Mesodermal cell (in vitro differentiated cells): ENCODE measurements around the gene ZNF778.
"Not testable (repeated sequence)": the region's sequence is repeated elsewhere in the genome, so short reads cannot be mapped to it uniquely, and the experiment has no call there.

ENCODE experiments used
- H3K27ac ChIP-seq: 2 replicates; pipeline ENCODE4 v1.7.0; 2013; ENCODE audit warnings: mild to moderate bottlenecking, low read depth, low read length, moderate library complexity; ENCODE audit not compliant: severe bottlenecking
- H3K36me3 ChIP-seq: 2 replicates; pipeline ENCODE4 v1.7.1; 2013; ENCODE audit warnings: mild to moderate bottlenecking, low read length, moderate library complexity; ENCODE audit not compliant: control insufficient read depth, insufficient read depth
- H3K4me1 ChIP-seq: one replicate; pipeline ENCODE4 v1.7.1; 2013; ENCODE audit warnings: mild to moderate bottlenecking, low read length; ENCODE audit not compliant: insufficient read depth, control insufficient read depth, poor library complexity, severe bottlenecking
- H3K4me3 ChIP-seq: 2 replicates; pipeline ENCODE4 v1.7.0; 2013; ENCODE audit warnings: low read length, control low read depth, mild to moderate bottlenecking; ENCODE audit not compliant: insufficient read depth, poor library complexity, severe bottlenecking; ENCODE audit errors: extremely low read depth
- H3K9me3 ChIP-seq: 2 replicates; pipeline ENCODE4 v1.7.1; 2013; ENCODE audit warnings: mild to moderate bottlenecking, low read length, moderate library complexity; ENCODE audit not compliant: control insufficient read depth
- WGBS, 2 experiments: methylation state at CpG; one replicate each; pipeline ENCODE4 v1.1.5; 2013; ENCODE audit warnings: missing lambda C conversion rate in 2 of 2; ENCODE audit not compliant: insufficient coverage in 2 of 2; 5-methylcytosine and 5-hydroxymethylcytosine counted together

The ZNF778 gene

DNA sequence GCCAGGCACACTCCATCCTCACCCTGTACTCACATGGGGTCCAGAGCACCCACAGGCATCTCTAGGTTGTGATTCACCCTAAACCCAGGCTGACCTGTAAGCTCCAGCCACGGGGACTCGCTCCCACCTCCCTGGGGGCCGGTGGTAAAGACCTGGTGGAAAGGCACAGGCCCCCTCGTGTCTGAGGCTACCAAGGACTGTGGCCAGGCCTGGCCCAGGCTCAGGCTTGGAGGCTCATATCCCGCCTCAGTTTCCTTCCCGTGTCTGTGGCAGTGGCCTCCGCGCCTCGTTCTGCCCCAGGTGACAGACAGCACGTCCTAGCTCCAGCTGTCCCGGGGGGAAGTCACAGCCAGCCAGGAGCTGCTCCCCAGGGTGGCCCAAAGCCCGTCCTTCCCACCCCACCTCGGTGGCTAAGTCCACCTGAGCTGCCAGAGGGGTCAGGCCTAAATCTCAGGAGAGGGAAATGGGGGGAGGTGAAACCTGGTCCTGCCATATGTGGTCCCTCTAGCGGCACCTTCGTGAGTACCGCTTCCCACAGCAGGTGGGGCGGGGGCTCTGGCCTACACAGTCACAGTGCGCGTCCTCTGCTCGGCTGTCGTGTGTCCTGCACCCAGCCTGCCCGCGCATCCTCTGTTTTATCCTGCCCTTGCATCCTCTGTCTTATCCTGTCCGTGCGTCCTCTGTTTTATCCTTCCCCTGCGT lies 33.4 kb upstream of the ZNF778 start:
- 81 to 88% methylated on average over 25 to 26 of the region's 26 CpGs for WGBS, 2 experiments
- no peaks in the 10 kb centered on the region for H3K9me3 ChIP-seq
- H3K27ac ChIP-seq, result no peak overlapping the region
- H3K4me1 ChIP-seq, result no peaks in the 10 kb centered on the region
- H3K36me3 ChIP-seq, result no peaks in the 10 kb centered on the region
- H3K4me3 ChIP-seq, result no peak overlapping the region

DNA sequence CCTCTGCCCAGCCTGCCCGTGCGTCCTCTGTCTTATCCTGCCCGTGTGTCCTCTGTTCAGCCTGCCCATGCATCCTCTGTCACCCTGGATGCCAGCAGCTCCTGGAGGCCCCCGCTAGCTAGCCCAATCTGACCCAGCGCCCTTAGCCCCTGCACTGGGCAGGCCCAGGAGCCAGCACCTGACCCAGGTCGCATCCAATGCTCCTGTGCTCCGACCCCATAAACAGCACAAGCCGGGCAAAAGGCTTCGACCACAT lies 32.9 kb upstream of the ZNF778 start:
- Histone ChIP-seq H3K4me1 (no peaks in the 10 kb centered on the region), H3K9me3 (no peaks in the 10 kb centered on the region), H3K27ac (no peak overlapping the region), H3K4me3 (no peak overlapping the region), H3K36me3 (no peaks in the 10 kb centered on the region)
- WGBS, 2 experiments, result 87 to 90% methylated on average over 9 of the region's 9 CpGs

DNA sequence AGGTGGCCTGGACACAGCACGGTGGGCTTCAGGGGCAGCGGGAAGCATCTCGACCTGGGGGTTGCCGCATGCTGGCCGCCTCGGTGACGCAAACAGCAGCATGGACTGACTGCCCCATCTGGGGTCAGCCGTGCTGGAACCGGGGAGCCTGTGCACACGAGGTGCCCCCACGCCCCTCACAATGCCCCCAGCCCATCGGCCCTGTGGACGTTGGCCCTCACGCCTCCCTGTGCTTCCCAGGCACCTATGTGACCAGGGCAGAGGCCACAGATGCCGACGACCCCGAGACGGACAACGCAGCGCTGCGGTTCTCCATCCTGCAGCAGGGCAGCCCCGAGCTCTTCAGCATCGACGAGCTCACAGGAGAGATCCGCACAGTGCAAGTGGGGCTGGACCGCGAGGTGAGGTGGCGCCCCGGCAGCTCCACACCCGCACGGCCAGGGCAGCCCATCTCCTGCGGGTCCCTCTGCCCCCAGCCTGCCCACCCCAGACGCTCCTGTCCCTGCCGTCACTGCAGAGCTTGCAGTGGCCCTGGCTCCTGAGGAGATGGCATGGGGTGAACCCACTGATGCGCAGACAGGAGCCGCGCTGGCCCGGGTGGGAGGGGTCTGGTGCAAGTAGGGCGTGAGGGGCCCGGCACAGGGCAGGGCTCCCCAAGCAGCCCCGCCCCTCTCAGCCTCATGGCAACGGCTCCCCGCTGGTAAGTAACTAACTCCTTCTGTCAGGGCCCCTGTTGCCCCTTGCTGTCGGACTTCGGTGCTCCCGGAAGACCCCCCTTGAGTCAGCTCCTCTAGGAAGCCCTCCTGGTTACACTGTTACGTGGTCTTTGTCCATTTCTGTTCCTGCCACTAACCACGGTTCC lies 32.3 kb upstream of the ZNF778 start:
- WGBS, 2 experiments, result 89% methylated on average over 46 to 48 of the region's 48 CpGs
- H3K4me3 ChIP-seq, result no peak overlapping the region
- H3K9me3 ChIP-seq, result no peaks in the 10 kb centered on the region
- H3K36me3 ChIP-seq, result no peaks in the 10 kb centered on the region
- H3K27ac ChIP-seq, result no peak overlapping the region
- no peaks in the 10 kb centered on the region for H3K4me1 ChIP-seq

DNA sequence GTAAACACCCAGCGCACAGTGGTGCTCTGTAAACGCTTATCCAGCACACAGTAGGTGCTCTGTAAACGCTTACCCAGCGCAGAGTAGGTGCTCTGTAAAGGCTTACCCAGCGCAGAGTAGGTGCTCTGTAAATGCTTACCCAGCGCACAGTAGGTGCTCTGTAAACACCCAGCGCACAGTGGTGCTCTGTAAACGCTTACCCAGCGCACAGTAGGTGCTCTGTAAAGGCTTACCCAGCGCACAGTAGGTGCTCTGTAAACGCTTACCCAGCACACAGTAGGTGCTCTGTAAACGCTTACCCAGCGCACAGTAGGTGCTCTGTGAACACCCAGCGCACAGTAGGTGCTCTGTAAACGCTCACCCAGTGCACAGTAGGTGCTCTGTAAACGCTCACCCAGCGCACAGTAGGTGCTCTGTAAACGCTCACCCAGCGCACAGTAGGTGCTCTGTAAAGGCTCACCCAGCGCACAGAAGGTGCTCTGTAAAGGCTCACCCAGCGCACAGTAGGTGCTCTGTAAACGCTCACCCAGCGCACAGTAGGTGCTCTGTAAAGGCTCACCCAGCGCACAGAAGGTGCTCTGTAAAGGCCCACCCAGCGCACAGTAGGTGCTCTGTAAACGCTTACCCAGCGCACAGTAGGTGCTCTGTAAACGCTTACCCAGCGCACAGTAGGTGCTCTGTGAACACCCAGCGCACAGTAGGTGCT lies 31.5 kb upstream of the ZNF778 start:
- not testable (repeated sequence) for H3K4me3 ChIP-seq, H3K36me3 ChIP-seq, H3K4me1 ChIP-seq, H3K27ac ChIP-seq, H3K9me3 ChIP-seq
- 92 to 94% methylated on average over 24 to 27 of the region's 30 CpGs for WGBS, 2 experiments

DNA sequence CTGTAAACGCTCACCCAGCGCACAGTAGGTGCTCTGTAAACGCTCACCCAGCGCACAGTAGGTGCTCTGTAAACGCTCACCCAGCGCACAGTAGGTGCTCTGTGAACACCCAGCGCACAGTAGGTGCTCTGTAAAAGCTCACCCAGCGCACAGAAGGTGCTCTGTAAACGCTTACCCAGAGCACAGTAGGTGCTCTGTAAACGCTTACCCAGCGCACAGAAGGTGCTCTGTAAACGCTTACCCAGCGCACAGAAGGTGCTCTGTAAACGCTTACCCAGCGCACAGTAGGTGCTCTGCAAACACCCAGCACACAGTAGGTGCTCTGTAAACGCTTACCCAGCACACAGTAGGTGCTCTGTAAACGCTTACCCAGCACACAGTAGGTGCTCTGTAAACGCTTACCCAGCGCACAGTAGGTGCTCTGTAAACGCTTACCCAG lies 30.9 kb upstream of the ZNF778 start:
- not testable (repeated sequence) for H3K4me3 ChIP-seq, H3K9me3 ChIP-seq, H3K4me1 ChIP-seq, H3K36me3 ChIP-seq, H3K27ac ChIP-seq
- WGBS, 2 experiments, result 88 to 91% methylated on average over 17 to 20 of the region's 20 CpGs

DNA sequence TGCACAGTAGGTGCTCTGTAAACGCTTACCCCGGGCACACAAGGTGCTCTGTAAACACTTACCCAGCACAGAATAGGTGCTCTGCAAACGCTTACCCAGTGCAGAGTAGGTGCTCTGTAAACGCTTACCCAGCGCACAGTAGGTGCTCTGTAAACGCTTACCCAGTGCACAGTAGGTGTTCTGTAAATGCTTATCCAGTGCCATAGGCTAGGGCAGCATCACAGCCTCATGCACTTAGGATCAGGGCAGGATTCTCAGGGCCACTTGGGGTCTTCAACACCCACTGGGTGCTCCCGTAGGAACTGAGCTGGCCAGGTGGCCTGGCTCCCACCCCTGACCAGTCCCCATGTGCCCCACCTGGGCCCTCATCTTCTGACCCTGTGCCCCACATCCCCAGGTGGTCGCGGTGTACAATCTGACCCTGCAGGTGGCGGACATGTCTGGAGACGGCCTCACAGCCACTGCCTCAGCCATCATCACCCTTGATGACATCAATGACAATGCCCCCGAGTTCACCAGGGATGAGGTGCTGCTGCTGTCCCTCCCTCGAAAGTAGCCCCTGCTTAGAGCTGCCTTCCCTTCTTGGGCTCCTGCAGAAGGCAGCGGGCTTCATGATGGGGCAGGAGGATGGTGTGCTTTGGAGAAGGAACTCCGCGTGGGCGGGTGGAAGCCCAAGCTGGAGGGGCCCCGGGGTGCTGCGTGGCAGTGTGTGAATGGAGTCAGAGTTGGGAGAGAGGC lies 30.3 kb upstream of the ZNF778 start:
- WGBS, 2 experiments, result 81 to 90% methylated on average over 7 to 19 of the region's 19 CpGs

DNA sequence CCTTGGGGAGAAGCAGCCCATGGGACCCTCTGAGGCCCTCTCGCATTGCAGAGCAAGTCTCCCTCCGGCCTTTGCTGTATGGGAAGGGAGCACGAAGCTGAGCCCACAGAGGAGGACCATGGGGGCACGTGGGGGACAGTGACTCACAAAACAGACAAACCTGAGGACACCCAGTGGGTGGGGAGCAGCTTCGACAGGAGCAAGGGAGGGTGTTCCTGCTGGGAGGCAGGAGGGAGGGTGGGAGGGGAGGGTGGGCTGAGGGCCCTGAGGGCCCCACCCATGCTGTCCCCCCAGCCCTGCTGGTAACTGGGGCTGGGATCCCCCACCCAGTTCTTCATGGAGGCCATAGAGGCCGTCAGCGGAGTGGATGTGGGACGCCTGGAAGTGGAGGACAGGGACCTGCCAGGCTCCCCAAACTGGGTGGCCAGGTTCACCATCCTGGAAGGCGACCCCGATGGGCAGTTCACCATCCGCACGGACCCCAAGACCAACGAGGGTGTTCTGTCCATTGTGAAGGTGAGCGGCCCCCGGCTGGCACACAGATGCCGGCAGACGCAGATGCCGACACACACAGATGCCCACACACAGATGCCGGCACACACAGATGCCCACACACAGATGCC lies 29.6 kb upstream of the ZNF778 start:
- H3K4me1 ChIP-seq, result no peaks in the 10 kb centered on the region
- 66 to 74% methylated on average over 8 to 18 of the region's 19 CpGs for WGBS, 2 experiments
- no peaks in the 10 kb centered on the region for H3K9me3 ChIP-seq
- no peaks in the 10 kb centered on the region for H3K36me3 ChIP-seq
- no peak overlapping the region for H3K4me3 ChIP-seq
- H3K27ac ChIP-seq, result no peak overlapping the region

More for the DNA sequence above, 30.3 kb upstream of the ZNF778 start:
- Histone ChIP-seq H3K4me3 (no peak overlapping the region), H3K36me3 (no peaks in the 10 kb centered on the region), H3K4me1 (no peaks in the 10 kb centered on the region), H3K27ac (no peak overlapping the region), H3K9me3 (no peaks in the 10 kb centered on the region)

DNA sequence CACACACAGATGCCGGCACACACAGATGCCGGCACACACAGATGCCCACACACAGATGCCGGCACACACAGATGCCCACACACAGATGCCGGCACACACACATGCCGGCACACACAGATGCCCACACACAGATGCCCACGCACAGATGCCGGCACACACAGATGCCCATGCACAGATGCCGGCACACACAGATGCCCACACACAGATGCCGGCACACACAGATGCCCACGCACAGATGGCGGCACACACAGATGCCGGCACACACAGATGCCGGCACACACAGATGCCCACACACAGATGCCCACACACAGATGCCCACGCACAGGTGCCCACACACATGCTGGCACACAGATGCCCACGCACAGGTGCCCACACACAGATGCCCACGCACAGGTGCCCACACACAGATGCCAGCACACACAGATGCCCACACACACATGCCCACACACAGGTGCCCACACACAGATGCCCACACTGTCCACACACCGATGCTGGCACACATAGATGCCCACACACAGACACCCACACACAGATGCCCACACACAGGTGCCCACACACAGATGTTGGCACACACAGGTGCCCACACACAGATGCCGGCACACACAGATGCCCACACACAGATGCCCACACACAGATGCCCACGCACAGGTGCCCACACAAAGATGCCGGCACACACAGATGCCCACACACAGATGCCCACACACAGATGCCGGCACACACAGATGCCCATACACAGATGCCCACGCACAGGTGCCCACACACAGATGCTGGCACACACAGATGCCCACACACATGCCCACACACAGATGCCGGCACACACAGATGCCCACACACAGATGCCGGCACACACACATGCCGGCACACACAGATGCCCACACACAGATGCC lies 28.8 kb upstream of the ZNF778 start:
- 90 to 94% methylated on average over 17 to 22 of the region's 25 CpGs for WGBS, 2 experiments
- not testable (repeated sequence) for H3K27ac ChIP-seq, H3K4me3 ChIP-seq, H3K36me3 ChIP-seq, H3K4me1 ChIP-seq, H3K9me3 ChIP-seq

DNA sequence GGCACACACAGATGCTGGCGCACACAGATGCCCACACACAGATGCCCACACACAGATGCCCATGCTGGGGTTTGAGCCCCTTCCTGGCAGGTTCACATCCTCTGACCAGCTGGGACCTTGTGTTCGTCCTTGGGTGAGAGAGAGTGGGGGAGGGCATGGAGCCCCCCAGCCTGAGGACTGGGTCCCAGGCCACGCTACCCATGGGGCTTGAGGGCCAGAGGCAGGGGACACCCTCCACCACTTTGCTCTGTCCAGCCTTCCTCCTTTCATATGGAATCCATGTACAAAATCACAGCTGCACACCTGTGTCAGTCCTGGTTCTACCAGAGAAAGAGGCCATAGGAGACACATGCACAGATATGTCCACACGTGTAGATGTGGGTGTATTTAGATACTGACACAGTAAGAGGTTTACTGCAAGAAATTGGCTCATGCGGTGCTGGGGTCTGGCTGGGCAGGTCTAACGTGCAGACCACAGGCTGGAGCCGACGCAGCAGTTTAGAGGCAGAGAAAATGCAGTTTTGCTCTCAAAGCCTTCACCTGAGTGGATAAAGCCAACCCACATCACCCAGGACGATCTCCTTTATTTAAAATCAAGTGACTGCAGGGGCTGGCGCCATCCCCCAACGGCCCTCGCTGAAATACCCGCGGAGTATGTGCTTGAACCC lies 28.0 kb upstream of the ZNF778 start:
- no peak overlapping the region for H3K27ac ChIP-seq
- no peaks in the 10 kb centered on the region for H3K9me3 ChIP-seq
- no peaks in the 10 kb centered on the region for H3K4me1 ChIP-seq
- no peak overlapping the region for H3K4me3 ChIP-seq
- no peaks in the 10 kb centered on the region for H3K36me3 ChIP-seq
- WGBS, 2 experiments, result 54 to 75% methylated on average over 7 to 9 of the region's 14 CpGs
